Middle frontal gyrus (tissue), 1 donor: ENCODE measurements around the gene USP21.
"Not testable (repeated sequence)": the region's sequence is repeated elsewhere in the genome, so short reads cannot be mapped to it uniquely, and the experiment has no call there.

Experiments
- DNase-seq: peaks from one replicate; pipeline ENCODE4 v3.0.0-alpha.2; 2015; ENCODE audit warnings: low spot score; ENCODE audit errors: extremely low spot score

Gene USP21

GRCh38 chr1:161159087-161159912, at the start of gene USP21:
USP21 (plus strand) TSS chr1:161159500; CDS start chr1:161160641, 1,141 bp downstream.
- DNase-seq = peak; percentile 94

GRCh38 chr1:161111117-161111516, 48.2 kb upstream of the USP21 start:
- DNase-seq = no peak

DNA sequence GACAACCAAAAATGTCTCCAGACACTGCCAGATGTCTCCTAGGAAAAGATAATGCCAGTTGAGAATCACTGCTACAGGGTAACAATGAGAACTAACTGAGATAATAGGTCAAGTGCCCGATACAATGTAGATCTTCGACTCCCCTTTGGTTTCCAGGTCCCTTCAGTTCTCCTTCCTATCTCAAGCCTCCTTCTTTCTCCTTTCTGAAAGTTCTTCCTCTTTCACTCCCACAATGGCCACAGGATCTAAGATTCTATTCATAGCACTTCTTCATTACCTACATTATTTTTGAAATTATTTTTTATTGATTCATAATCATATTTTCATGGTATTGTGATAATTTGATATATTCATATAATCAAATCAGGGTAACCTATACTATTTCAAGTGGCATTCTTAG, 47.8 kb upstream of the USP21 start:
- no peak for DNase-seq

DNA sequence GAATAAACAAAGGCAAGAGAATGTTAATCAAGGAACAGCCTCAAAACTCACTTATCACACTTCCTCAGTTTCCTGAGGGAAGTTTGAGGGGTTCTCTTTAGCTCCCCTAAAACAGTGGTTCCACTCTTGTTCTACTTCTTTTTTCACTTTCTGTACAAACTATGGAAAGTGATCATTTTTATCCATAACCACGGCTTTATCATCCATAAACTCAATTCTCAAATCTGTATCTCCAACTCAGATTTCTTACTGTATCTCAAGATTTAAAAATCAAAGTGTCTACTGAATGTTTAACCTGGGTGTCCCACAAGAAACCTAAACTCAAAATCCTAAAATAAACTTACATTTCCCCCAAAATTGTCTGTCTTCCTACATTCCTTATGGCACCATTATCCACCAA, 45.4 kb upstream of the USP21 start:
- DNase-seq = no peak

DNA sequence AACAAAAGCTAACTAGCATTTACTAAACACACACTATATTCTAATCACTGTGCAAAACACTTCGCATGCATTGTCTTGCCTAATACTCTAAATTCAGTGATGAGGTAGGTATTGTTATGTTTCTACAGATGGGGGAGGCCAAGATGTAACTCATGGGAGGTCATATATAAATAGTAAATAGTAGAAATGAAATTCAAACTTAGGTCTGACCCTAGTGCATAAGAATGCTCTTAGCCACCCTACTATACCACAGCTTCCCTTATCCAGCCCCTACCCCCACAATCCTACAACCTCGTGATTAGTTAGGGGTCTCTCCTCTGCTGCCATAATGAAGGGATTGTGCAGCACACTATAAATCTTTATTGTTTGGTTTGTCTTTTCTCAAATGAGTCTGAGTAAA, 44.7 kb upstream of the USP21 start:
- no peak for DNase-seq

GRCh38 chr1:161115132-161115711, 44.1 kb upstream of the USP21 start:
- DNase-seq = no peak

DNA sequence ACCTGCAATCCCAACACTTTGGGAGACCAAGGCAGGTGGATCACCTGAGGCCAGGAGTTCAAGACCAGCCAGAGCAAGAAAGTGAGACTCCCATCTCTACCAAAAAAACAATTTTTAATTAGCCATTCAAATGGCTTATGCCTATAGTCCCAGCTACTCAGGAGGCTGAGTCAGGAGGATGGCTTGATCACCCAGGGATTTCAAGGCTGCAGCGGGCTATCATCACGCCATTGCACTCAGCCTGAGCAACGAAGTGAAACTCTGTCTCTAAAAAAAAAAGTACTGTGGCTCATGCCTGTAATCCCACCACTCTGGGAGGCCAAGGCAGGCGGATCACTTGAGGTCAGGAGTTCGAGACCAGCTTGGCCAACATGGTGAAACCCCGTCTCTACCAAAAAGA, 43.3 kb upstream of the USP21 start:
- not testable (repeated sequence) for DNase-seq

GRCh38 chr1:161117759-161118581, 41.3 kb upstream of the USP21 start, which contains the start of the genes NIT1 and PFDN2:
NIT1 (plus strand) TSS chr1:161118105; CDS start chr1:161118177, 72 bp downstream.
PFDN2 (minus strand) TSS chr1:161118037; CDS start chr1:161118026, 11 bp downstream.
- DNase-seq = peak; percentile 79

DNA sequence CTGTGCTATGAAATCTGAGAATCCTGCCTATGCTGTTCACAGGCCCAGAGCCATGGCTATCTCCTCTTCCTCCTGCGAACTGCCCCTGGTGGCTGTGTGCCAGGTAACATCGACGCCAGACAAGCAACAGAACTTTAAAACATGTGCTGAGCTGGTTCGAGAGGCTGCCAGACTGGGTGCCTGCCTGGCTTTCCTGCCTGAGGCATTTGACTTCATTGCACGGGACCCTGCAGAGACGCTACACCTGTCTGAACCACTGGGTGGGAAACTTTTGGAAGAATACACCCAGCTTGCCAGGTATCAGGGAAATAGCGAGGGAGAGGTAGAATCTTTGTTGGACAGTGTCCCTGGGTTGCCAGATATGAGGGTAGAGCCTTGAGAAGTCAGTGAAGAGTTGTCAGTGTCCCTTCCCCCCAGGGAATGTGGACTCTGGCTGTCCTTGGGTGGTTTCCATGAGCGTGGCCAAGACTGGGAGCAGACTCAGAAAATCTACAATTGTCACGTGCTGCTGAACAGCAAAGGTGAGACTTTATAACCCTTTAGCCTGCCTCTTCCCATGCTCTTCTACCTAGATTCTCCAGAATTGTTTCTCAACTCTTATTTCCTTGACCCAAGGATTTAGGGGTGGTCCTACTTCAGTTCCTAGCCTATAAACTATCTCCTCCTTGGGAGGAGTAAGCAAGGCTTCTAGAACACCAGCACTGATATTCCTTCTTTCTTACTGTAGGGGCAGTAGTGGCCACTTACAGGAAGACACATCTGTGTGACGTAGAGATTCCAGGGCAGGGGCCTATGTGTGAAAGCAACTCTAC, 40.0 kb upstream of the USP21 start:
- no peak for DNase-seq

DNA sequence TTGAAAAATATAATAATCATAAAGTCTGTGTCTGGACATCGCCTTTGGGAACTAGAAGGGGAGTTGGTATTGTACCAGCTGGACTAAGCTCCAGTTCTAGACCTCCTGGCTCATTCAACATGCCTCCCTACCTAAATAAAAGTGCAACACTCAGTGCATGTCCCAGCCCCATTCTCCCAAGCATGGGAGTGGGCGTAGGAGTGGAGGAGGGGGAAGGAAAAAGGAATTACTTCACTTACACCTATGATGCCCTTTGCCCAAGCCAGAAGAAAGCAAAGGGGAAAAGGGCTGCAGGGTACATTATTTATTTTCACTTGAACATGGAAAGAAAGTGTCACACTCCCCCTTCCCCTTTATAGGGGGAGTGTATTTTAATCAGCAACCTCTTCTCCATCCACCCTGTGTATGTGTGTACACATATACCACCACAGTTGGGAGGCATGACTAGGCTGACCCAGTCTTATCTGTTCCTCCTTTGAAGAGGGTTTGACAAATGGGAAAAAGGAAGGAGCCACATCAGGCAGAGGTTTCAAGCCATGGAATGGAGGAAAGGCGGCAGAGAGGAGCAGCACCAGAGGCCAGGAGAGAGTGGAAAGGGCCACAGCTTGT, 38.2 kb upstream of the USP21 start:
- no peak for DNase-seq

DNA sequence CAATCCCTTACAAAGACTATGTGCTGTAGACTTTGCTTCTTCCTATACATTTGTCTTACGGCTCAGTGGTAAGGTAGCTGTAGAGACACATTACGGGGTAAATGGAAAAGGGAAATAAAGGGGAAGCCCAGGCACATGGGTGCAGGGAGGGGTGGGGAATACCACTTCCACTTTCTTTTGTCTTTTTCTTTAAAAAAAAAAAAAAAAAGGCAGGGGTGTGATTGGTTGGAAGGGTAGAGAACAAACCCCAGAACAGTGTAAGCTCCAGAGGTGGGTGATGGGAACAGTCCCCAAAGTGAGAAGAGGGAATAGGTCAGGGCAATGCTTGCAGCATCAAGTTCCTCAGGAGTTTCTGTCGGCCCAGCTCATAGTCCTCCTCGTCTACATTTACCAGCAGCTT, 37.5 kb upstream of the USP21 start:
- DNase-seq = no peak

- DNase-seq = no peak
Measured at GRCh38 chr1:161122967-161123366, 36.3 kb upstream of the USP21 start.

DNA sequence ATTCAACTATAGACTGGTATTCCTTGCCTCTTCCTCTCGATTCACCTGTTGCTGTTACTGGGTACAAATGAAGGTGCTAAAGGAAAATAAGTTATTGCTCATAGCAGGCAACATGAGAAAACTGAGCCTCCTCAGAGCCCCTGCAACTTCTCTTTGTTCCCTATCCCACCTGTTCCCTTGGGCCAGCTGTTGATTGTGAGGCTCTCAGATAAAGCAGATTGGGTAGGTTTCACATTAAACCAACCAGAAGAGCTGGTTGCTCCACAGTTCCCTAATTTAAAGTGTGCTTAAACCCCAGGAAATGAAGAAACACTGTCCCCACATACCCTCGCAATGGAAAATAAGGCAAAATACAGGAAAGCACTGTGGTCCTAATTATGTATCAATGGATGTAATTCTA, 31.7 kb upstream of the USP21 start:
- no peak for DNase-seq

DNA sequence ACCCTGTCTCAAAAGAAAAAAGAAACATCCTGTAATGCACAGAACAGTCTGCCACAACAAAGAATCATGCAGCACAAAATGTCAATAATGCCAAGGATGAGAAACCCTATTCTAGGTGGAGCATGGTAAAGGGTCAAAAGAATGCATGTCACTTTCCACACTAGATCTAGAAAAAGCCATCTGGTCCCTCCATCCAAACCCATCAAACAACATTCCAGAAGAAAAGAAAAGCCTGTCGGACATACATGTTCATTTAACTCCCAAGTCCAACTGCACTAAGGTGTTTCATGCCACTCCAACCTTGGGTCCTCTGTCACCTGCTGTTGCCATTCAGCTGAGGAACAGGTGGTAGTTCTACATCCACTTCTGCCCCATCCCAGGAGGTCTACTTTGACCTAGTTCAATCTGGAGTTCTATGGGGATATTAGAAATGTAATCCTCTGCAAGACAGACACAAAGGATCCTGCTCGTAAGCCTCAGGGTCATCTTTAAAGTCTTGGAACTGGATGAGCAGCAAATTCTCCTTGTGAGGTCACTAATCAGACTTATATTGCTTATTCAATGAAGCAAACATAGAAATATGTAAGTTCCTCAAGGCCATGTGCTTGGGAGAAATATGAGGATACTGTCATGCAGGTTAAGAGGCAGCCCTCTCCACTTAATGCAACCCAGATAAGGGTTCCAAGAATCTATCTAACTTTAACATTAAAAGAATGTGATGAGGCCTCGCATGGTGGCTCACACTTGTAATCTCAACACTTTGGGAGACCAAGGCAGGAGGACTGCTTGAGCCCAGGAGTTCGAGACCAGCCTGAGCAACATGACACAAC, 30.5 kb upstream of the USP21 start:
- DNase-seq = no peak

DNA sequence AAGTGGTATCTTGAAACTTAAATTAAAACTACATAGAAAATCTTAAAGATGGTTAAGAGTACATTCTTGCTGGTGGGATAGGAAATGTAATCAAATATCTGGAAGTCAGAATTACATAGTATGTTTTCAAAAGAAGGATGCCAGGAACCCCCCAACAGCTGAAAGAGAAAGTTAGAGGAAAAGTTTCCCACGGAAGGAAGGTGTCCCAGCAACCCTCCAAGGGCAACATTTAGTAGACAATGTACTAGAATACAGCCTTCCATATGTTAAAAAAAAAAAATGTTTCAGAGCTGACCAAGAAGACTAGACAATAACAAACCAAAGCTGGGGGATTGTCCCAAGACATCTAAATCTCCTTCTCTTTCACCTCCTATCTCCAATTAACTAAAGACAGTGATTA, 29.0 kb upstream of the USP21 start:
- DNase-seq = no peak

DNA sequence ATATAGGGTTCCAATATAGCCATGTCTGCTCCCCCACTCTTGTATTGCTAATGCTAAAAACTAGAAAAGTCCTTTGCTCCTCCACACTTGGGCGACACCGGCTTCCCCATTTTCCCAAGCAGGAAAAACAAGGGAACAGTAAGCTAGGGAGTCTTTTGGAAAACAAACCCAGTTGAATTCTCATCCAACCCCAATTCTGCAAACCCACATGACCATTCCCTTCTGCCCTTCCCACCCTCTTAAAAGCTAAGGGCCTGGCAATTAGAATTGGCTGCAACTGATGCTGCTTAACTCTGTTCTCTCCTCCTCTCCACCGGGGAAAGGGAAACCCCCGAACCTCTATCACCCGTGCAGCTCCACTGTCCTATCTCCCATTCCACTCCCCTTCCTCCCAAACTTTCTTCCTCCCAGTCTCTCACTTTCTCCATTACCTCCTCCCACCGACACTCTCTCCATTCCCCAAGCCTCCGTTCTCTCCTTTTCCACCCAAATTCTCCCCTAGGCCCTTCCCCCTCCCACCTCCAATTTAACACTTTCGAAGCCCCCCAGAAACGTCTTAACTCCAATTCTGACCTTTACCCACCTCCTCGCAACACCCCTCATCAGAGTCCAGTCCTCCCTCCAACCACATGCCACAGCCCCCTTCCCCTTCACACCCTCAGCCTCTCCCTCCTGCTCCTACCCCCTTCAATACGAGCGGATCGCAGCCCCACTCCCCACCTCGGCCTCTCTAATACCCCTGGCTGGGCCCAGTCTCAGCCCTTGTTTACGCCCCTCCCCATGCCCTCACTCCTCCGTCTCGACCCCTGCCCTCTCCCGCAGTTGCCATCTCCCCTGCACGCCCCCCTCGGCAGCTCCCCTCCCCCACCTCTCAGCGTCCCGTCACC, 27.5 kb upstream of the USP21 start:
- no peak for DNase-seq

DNA sequence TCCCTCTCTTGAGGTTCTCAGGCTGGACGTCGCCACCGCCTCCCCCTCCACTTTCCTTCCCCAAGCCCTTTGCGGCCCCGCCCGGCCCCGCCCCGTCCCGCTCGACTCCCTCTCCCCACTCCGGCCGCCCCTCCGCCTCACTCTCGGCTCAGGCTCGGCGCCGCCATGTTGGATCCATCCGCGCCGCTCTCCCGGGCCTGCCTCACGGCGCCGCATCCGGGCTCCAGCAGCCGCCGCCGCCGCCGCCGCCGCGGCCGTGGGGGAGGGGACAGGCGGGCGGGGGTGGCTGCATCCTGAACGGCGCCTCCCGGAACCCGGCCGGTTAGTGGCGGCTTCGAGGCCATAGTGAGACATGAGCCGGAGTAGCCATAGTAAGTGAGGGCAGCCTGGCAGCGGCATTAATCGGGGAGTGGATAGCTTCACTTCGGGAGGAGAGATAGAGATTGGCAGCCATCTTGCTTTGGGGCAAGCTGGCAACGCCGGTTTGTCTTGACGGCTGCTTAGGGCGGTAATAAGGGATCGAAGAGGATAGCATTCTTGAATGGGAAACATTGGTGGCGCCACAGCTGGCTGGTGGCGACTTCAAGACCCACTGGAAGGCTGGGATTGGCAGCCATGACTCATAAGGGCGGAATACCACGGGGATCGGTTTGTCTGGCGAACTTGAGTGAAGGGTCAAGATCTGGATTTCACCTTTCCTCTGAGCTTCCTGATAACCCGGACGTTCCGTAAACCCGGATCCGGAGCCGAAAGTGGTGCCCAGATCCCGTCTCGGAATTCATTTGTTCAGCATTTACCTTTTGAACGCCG, 26.7 kb upstream of the USP21 start, which contains the start of gene DEDD:
Gene DEDD (minus strand): TSS at position 258 of the 810 bp plus-strand sequence. CDS start 8,205 bp downstream, outside the sequence.
- peak; percentile 92 for DNase-seq
